ENCODE results near the gene TFAP2C.
"Not testable (repeated sequence)": the region's sequence is repeated elsewhere in the genome, so short reads cannot be mapped to it uniquely, and the experiment has no call there.

The TFAP2C gene

GRCh38 chr20:56657879-56658278, 28.8 kb downstream of the TFAP2C start:
- DNase-seq = no peak

DNA sequence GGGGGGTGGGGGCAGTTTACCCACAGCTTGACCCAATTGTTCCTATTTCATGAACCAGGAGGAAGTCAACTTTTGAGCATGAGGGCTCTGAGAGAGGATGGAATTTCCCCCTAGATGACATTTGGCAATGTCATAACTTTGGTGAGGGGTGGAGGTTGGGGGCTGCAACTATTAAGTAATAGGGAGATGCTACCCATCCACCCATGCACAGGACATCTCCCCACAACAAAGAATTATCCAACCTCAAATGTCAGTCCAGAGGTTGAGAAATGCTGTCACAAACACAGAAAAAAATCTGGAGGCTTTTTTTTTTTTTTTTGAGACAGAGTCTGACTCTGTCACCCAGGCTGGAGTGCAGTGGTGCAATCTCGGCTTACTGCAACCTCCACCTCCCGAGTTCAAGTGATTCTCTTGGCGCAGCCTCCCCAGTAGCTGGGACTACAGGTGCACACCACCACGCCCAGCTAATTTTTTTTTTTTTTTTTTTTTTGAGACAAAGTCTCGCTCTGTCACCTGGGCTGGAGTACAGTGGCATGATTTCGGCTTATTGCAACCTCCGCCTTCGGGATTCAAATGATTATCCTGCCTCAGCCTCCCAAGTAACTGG, 29.3 kb downstream of the TFAP2C start:
- DNase-seq = not testable (repeated sequence)

DNA sequence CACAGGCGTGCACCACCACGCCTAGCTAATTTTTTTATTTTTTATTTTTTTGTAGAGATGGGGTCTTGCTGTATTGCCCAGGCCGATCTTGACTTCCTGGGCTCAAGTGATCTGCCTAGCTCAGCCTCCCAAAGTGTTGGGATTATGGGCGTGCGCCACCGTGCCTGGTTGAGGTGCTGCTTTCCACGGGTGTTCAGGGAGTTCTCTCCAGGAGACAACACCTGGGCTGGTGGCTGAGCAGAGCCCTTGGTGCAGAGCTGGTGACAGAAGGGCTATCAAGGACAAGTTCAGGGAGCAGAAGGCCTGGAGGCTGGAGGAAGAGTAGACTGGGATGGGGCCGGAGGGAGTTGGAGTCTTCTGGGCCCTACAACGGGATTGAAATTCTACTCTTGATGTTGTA, 34.6 kb downstream of the TFAP2C start:
- DNase-seq = no peak

- no peak for DNase-seq
Measured at GRCh38 chr20:56664796-56665195, 35.7 kb downstream of the TFAP2C start.

DNA sequence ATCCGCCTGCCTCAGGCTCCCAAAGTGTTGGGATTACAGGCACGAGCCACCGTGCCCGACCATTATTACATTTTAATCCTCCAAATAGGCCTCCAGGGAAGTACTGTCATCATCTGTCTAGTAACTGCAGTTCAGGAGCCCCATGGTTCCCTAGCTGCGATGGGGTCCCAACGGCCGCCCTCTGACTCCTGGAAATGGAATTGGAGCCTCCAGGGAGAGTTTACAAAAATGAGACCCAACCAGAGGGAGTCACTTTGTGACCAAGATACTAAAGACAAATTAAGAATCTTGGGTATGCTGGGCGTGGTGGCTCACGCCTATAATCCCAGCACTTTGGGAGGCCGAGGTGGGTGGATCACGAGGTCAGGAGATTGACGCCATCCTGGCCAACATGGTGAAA, 36.7 kb downstream of the TFAP2C start:
- no peak for DNase-seq

GRCh38 chr20:56673450-56673849, 44.3 kb downstream of the TFAP2C start:
- DNase-seq = no peak

GRCh38 chr20:56676001-56676400, 46.9 kb downstream of the TFAP2C start:
- no peak for DNase-seq

GRCh38 chr20:56676679-56677078, 47.6 kb downstream of the TFAP2C start:
- no peak for DNase-seq

- no peak for DNase-seq
Measured at GRCh38 chr20:56683077-56683865, 54.2 kb downstream of the TFAP2C start.

- no peak for DNase-seq
Measured at GRCh38 chr20:56685879-56686278, 56.8 kb downstream of the TFAP2C start.

- no peak for DNase-seq
Measured at GRCh38 chr20:56687061-56687460, 58.0 kb downstream of the TFAP2C start.

DNA sequence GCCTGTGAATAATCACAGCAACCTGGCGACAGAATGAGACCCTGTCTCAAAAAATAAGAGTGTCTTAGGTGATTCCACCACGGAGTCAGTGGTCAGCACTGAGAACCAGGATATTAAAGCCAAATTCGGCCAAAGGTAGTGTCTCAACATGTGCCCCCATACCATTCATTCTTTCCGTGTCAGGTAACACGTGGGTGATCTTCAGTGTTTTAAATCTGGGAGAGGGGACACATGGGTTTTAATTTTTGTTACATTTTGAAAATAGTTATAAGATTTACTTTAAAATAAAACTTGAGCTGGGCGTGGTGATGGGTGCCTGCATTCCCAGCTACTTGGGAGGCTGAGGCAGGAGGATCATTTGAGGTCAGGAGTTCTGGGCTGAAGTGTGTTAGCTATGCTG, 59.0 kb downstream of the TFAP2C start:
- no peak for DNase-seq
